PC-3 (cell line): Measurements from ENCODE around the gene AKNA. TPM values are rescaled to one million over a fixed set of nuclear protein-coding genes. Genes with fewer than 3 reads are reported as not detected.

Source experiments
- ATAC-seq: fragments of 200-7000 bp; cut with Tn5 transposase; 2 replicates; pipeline ENCODE4 v1.9.1; 2020; ENCODE audit warnings: mild to moderate bottlenecking, moderate library complexity
- BruUV-seq: library from RNA; stranded (reverse); fragments of 400-500 nt; replicated peaks from 2 replicates; lab custom pipeline; 2021; lab: Mats Ljungman, UMichigan
- CTCF ChIA-PET: fragments of 300-600 bp; sonication (Branson Sonifier 250); formaldehyde crosslinking; loops from one replicate; lab custom pipeline; 2022; ENCODE audit warnings: antibody characterized with exemption; lab: Charles Lee
- POLR2A ChIA-PET: fragments of 300-600 bp; sonication (Branson Sonifier 250); formaldehyde crosslinking; loops from one replicate; lab custom pipeline; 2022; ENCODE audit warnings: antibody characterized with exemption; ENCODE audit not compliant: unreplicated experiment; lab: Charles Lee
- DNase-seq: peaks from one replicate; pipeline ENCODE4 v3.0.0-alpha.2; 2015
- H2AFZ ChIP-seq: fragments of 300-600 bp; sonication (generic); 2 replicates; pipeline ENCODE4 v1.6.0; 2016; ENCODE audit warnings: antibody characterized with exemption, low read length
- H3F3A ChIP-seq: fragments of 300-600 bp; sonication (generic); one replicate; pipeline ENCODE4 v1.6.0; 2017; ENCODE audit warnings: antibody characterized with exemption, low read length, control low read depth, mild to moderate bottlenecking; ENCODE audit not compliant: unreplicated experiment
- H3K27ac ChIP-seq: fragments of 300-600 bp; sonication (generic); 2 replicates; pipeline ENCODE4 v1.5.1; 2016; ENCODE audit warnings: mild to moderate bottlenecking, low read length
- H3K27me3 ChIP-seq: fragments of 300-600 bp; sonication (generic); 2 replicates; pipeline ENCODE4 v1.6.1; 2016; ENCODE audit warnings: low read length, mixed read lengths
- H3K36me3 ChIP-seq: fragments of 300-600 bp; sonication (generic); 2 replicates; pipeline ENCODE4 v1.6.1; 2016; ENCODE audit warnings: low read depth, mixed run types, low read length, mixed read lengths
- H3K4me1 ChIP-seq: fragments of 300-600 bp; sonication (generic); 2 replicates; pipeline ENCODE4 v1.5.1; 2016; ENCODE audit warnings: low read length; ENCODE audit not compliant: insufficient read depth
- H3K4me2 ChIP-seq: fragments of 300-600 bp; sonication (generic); 2 replicates; pipeline ENCODE4 v1.6.0; 2016; ENCODE audit warnings: low read length
- H3K4me3 ChIP-seq: fragments of 300-600 bp; sonication (generic); 2 replicates; pipeline ENCODE4 v1.5.1; 2016; ENCODE audit warnings: mild to moderate bottlenecking, low read length, mixed read lengths
- H3K79me2 ChIP-seq: fragments of 300-600 bp; sonication (generic); 2 replicates; pipeline ENCODE4 v1.6.1; 2017; ENCODE audit warnings: low read length, mixed read lengths
- H3K9ac ChIP-seq: fragments of 300-600 bp; sonication (generic); 2 replicates; pipeline ENCODE4 v1.6.0; 2016; ENCODE audit warnings: mild to moderate bottlenecking, low read length
- H3K9me2 ChIP-seq: fragments of 300-600 bp; sonication (generic); replicated peaks from 2 replicates; pipeline ENCODE4 v1.6.1; 2016; ENCODE audit warnings: mixed run types, low read length, mixed read lengths
- H3K9me3 ChIP-seq: fragments of 300-600 bp; sonication (generic); 2 replicates; pipeline ENCODE4 v1.6.1; 2016; ENCODE audit warnings: low read length, mixed read lengths
- H4K20me1 ChIP-seq: fragments of 300-600 bp; sonication (generic); 2 replicates; pipeline ENCODE4 v1.6.1; 2016; ENCODE audit warnings: low read length, mixed read lengths
- CTCF ChIP-seq: fragments of 300-600 bp; sonication (generic); conservative IDR thresholded peaks from 2 replicates; pipeline ENCODE4 v1.5.1; 2017; ENCODE audit warnings: antibody characterized with exemption, low read depth, mild to moderate bottlenecking, low read length
- EZH2 ChIP-seq: fragments of 300-600 bp; sonication (generic); IDR thresholded peaks from one replicate; pipeline ENCODE4 v1.6.1; 2017; ENCODE audit warnings: antibody characterized with exemption, mild to moderate bottlenecking, low read length; ENCODE audit not compliant: unreplicated experiment
- EZH2phosphoT487 ChIP-seq: fragments of 300-600 bp; sonication (generic); IDR thresholded peaks from 2 replicates; pipeline ENCODE4 v1.6.1; 2018; ENCODE audit warnings: mild to moderate bottlenecking, antibody characterized with exemption, low read length, borderline replicate concordance
- intact Hi-C: fragments of 100-400 bp; cut with micrococcal nuclease; formaldehyde crosslinking; loops from 2 replicates; pipeline ENCODE4 v1.9.0; 2023
- total RNA-seq: library from RNA; depleted of rRNA; stranded (reverse); fragments of >200 nt; gene quantifications from 2 replicates; pipeline ENCODE4 v1.2.3, GENCODE V29; 2014

AKNA gene
- total RNA-seq, 1 experiment from 2014 or later = 9.1 TPM

GRCh38 chr9:114319147-114319546 lies 68.6 kb downstream of the AKNA start:
- Histone ChIP-seq H3K36me3 (no peaks in the 10 kb centered on the region), H3K4me3 (no peak overlapping the region), H3K9me3 (no peaks in the 10 kb centered on the region), H2AFZ (no peak overlapping the region), H3K27ac (no peak overlapping the region), H3K27me3 (no peaks in the 10 kb centered on the region), H3F3A (no peaks in the 10 kb centered on the region), H3K9ac (no peak overlapping the region), H3K79me2 (no peaks in the 10 kb centered on the region), H3K9me2 (no peaks in the 10 kb centered on the region), H3K4me1 (no peaks in the 10 kb centered on the region), H3K4me2 (no peak overlapping the region), H4K20me1 (no peaks in the 10 kb centered on the region)
- ChIA-PET POLR2A (no interaction called here), CTCF (interaction anchor here (0.9 kb wide), 1 partner anchor 20 kb away, joined by 3 read pairs; no protein-coding TSS in a partner anchor)
- ATAC-seq (no peak), DNase-seq (no peak)
- intact Hi-C loops = no loop called here
- BruUV-seq = no TSS peak
- TF ChIP-seq EZH2phosphoT487 (no peak), CTCF (no peak)

- CTCF ChIA-PET = no interaction called here
- H4K20me1 ChIP-seq = no peaks in the 10 kb centered on the region
- no peaks in the 10 kb centered on the region for H3F3A ChIP-seq
- H3K4me1 ChIP-seq = no peaks in the 10 kb centered on the region
- no peaks in the 10 kb centered on the region for H3K79me2 ChIP-seq
- no peaks in the 10 kb centered on the region for H3K9me2 ChIP-seq
- H3K36me3 ChIP-seq = no peaks in the 10 kb centered on the region
- no TSS peak for BruUV-seq
- ATAC-seq = no peak
- POLR2A ChIA-PET = no interaction called here
- no peak for TF ChIP-seq EZH2phosphoT487
- TF ChIP-seq CTCF = no peak
- TF ChIP-seq EZH2 = no peak
- H2AFZ ChIP-seq = no peak overlapping the region
- H3K9ac ChIP-seq = no peak overlapping the region
- H3K9me3 ChIP-seq = no peaks in the 10 kb centered on the region
- no peaks in the 10 kb centered on the region for H3K27me3 ChIP-seq
- H3K4me2 ChIP-seq = no peak overlapping the region
- DNase-seq = no peak
- no peak overlapping the region for H3K27ac ChIP-seq
- intact Hi-C loops = no loop called here
- no peak overlapping the region for H3K4me3 ChIP-seq
These were observed 69.4 kb downstream of the AKNA start for GRCh38 chr9:114318416-114318815.

GRCh38 chr9:114317665-114318357 lies 70.0 kb downstream of the AKNA start:
- CTCF ChIA-PET = no interaction called here
- H3K9me3 ChIP-seq = no peaks in the 10 kb centered on the region

More at GRCh38 chr9:114317665-114318357, 70.0 kb downstream of the AKNA start:
- intact Hi-C loops = no loop called here
- H3K4me1 ChIP-seq = no peaks in the 10 kb centered on the region
- H3K36me3 ChIP-seq = no peaks in the 10 kb centered on the region
- POLR2A ChIA-PET = no interaction called here
- H3K79me2 ChIP-seq = no peaks in the 10 kb centered on the region
- no peak overlapping the region for H3K27ac ChIP-seq
- no peaks in the 10 kb centered on the region for H4K20me1 ChIP-seq
- TF ChIP-seq EZH2 (no peak), CTCF (no peak), EZH2phosphoT487 (no peak)
- BruUV-seq = no TSS peak
- H2AFZ ChIP-seq = no peak overlapping the region
- H3K27me3 ChIP-seq = no peaks in the 10 kb centered on the region
- no peak overlapping the region for H3K9ac ChIP-seq
- DNase-seq = no peak
- no peak for ATAC-seq
- H3K4me2 ChIP-seq = no peak overlapping the region
- H3K4me3 ChIP-seq = no peak overlapping the region
- no peaks in the 10 kb centered on the region for H3F3A ChIP-seq
- H3K9me2 ChIP-seq = no peaks in the 10 kb centered on the region
